LNCaP clone FGC (cell line): Measurements from ENCODE around the gene POC1A.

Source experiments
- DNase-seq: peaks from one replicate; pipeline ENCODE4 v3.0.0-alpha.2; 2011; ENCODE audit warnings: low read depth
- H3K4me3 ChIP-seq: 2 replicates; pipeline ENCODE4 v1.5.1; 2011; ENCODE audit warnings: mild to moderate bottlenecking, low read depth, low read length, control low read depth
- CTCF ChIP-seq: IDR thresholded peaks from 2 replicates; pipeline ENCODE4 v1.5.1; 2012; ENCODE audit warnings: mild to moderate bottlenecking; ENCODE audit not compliant: control insufficient read depth, insufficient read depth; ENCODE audit errors: extremely low read depth

Gene POC1A

GRCh38 chr3:52176951-52177700 is 22.9 kb upstream of the POC1A start:
- no peak overlapping the region for H3K4me3 ChIP-seq
- TF ChIP-seq CTCF: no peak
- no peak for DNase-seq

- no peak for TF ChIP-seq CTCF
- no peak for DNase-seq
- H3K4me3 ChIP-seq: no peak overlapping the region
These were observed 22.0 kb upstream of the POC1A start for GRCh38 chr3:52176180-52176752.

- H3K4me3 ChIP-seq: no peak overlapping the region
- no peak for TF ChIP-seq CTCF
- DNase-seq: no peak
These were observed 21.4 kb upstream of the POC1A start for GRCh38 chr3:52175416-52176179.

- TF ChIP-seq CTCF: no peak
- DNase-seq: no peak
- no peak overlapping the region for H3K4me3 ChIP-seq
These were observed 20.7 kb upstream of the POC1A start for GRCh38 chr3:52174896-52175295.

- no peak for DNase-seq
- TF ChIP-seq CTCF: no peak
- no peak overlapping the region for H3K4me3 ChIP-seq
These were observed 18.9 kb upstream of the POC1A start for GRCh38 chr3:52173101-52173500.

GRCh38 chr3:52172262-52172757 is 18.1 kb upstream of the POC1A start:
- no peak for TF ChIP-seq CTCF
- no peak for DNase-seq
- H3K4me3 ChIP-seq: no peak overlapping the region
